LNCAP (cell line): ENCODE measurements around the gene FAR1.

Experiments
- TF ChIP-seq, protein P1 (sequence below): fragments of 450-650 bp; IDR thresholded peaks from 2 replicates; pipeline ENCODE4 v1.5.1; 2017; ENCODE audit warnings: mild to moderate bottlenecking

FAR1 gene

DNA sequence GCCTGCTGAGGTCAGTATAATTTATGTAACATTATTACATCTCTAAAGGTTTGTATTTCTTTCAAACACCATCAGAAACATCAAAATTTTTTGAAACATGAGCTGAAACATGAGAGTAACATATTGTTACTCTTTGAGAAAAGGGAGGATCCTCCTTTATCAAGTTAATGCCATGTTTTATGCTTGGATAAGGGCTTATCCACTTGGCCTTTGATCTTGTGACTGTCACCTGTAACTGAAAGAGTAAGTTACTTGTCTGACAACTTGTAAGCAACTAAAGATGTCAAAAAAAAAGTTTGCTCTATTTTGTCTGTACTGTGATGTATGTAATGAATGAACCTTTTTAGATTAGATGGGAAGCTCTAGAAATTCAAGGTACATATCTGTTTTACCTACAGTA lies 59.6 kb downstream of the FAR1 start:
- TF ChIP-seq, protein P1, sequence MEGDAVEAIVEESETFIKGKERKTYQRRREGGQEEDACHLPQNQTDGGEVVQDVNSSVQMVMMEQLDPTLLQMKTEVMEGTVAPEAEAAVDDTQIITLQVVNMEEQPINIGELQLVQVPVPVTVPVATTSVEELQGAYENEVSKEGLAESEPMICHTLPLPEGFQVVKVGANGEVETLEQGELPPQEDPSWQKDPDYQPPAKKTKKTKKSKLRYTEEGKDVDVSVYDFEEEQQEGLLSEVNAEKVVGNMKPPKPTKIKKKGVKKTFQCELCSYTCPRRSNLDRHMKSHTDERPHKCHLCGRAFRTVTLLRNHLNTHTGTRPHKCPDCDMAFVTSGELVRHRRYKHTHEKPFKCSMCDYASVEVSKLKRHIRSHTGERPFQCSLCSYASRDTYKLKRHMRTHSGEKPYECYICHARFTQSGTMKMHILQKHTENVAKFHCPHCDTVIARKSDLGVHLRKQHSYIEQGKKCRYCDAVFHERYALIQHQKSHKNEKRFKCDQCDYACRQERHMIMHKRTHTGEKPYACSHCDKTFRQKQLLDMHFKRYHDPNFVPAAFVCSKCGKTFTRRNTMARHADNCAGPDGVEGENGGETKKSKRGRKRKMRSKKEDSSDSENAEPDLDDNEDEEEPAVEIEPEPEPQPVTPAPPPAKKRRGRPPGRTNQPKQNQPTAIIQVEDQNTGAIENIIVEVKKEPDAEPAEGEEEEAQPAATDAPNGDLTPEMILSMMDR, result no peak

DNA sequence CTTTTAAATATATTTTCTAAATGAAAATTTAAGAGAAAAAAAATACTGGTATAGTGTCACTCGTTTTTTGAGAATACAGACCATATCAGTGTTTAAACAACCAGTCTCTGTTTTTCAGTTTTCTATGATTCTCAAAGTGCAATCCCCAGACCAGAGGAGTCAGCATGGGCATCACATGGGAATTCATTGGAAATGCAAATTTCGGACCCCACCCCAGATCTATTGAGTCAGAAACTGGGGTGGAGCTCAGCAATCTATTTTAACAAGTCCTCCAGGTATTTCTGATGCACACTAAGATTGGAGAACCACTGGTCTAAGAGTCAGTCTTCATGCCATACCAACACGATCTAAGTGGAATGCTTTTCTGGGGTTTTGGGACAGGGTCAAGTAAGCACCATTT lies 66.1 kb downstream of the FAR1 start:
- TF ChIP-seq, protein P1, result no peak

DNA sequence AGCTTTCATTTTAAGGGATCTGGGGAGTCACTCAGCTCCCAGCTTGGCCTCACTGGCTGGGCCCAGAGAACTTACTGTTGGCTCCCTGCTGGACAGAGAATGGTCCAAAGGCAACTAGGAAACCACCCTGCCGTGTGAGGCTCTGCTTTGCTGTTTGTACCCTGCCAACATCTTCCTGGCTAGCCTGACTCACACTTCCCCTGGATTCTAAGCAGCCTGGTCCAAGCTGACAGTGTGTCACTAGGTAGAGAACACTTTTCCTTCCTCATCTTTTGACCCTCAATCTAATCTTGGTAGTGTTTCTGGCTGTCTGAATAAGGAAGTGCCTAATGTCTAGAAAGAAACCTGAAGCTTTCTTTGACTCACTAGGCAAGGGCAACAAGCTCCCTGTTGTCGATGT lies 76.7 kb downstream of the FAR1 start:
- TF ChIP-seq, protein P1, result no peak

DNA sequence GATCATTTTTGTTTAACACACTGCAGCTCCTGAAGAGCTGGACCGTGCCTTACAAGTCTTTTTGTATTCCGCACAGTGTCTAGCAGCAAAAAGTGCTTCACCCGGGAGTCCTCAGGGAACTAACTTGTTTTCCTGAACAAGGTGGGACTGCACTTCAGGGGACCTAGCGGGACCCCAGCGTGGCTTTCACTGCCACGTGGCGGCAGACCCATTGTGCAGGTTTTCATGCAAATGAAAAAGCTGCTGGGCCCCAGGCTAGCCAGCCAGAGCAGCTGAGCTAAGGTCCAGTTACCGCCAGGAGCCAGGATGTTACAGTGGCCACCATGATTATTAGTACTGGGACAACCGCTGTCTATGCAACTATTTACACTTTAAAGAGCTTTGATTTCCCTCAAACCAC lies 90.6 kb downstream of the FAR1 start:
- TF ChIP-seq, protein P1, result no peak

DNA sequence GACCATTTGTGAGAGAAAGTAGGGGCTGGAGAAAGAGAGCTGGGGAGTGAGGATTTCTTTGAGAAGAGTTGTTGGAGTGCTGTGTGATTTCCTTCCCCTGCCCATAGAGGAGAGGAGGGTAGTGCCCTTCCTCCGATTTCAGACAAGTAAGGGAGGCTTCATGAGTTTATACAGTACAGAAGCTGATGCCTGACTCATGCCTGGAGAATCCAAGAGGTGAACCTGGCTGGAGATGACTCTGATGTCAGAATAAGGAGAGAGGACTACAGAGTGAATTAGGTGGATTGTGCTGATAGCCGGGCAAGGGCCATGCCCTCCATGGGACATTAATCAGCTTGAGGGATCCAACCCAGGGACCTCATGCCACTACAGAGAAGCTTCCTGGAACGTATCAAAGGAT lies 91.6 kb downstream of the FAR1 start:
- TF ChIP-seq, protein P1, result no peak

DNA sequence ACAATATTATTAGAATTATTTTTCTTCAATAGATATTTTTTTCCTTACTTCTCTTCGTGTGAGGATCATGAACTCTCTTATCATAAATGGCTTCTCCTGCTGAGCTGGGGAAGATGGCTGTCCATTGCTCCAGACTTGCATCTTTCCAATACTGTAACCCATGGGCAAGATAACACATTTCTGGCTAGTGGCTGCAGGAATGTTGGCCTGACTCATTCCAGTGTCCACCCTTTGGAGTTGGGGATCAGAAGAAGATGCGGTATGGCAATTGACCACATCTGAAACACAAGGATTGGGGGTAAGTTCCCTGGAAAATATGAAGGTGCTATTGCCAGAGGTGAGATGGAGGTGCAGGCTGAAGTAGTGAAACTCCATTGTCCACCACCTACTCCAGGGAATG lies 92.8 kb downstream of the FAR1 start:
- TF ChIP-seq, protein P1, result no peak

DNA sequence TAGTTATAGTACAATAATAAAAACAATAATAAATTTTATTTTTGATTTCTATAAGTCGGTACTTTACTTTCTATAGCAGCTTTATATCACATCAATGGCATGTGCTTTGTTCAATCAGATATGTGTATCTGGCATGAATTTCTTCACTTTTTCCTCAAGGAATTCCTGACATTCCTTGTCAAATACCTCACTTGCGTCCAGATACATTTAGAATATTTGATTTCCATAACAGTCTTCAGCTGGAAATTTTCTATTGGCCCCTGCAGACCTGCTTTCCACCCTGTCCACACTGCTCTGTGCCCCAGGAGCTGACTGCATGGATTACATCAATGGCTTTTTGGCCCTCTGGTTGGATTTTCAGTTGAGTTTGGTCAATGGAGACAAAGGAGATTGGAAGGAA lies 93.2 kb downstream of the FAR1 start:
- TF ChIP-seq, protein P1, result no peak

DNA sequence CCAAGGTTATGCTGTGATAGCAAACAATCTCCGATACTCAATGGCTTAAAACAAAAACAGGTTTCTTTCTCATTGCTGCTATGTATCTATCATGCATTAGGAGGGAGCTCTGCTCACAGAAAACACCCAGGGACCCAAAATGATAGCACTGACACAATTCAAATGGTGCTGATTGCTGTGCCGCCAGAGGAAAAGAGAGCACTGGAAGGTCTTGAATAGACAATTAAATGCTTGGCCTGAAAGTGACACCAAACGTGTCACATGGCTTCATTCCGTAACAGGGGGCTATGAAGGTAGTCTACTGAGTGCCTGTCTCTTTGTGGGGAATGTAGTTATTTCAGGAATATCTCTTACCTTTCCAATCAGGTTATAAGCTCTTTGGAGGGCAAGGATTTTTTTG lies 94.2 kb downstream of the FAR1 start:
- TF ChIP-seq, protein P1, result no peak
